SK-N-SH (cell line): ENCODE measurements around the gene BMP7. TPM values are rescaled to one million over a fixed set of nuclear protein-coding genes. Genes with fewer than 3 reads are reported as not detected.

Experiments
- CTCF ChIA-PET: fragments of 300-600, 350-600 bp; formaldehyde crosslinking; extraction: SDS; loops from one replicate; lab custom pipeline; 2021; lab: Yijun Ruan, JAX
- POLR2A ChIA-PET: fragments of 350-600 bp; sonication (Branson Sonifier 250); formaldehyde crosslinking; extraction: SDS; loops from one replicate; lab custom pipeline; 2020; ENCODE audit warnings: antibody characterized with exemption, inconsistent platforms; lab: Yijun Ruan, JAX
- DNase-seq: peaks from one replicate; pipeline ENCODE4 v3.0.0; 2012
- H2AFZ ChIP-seq: fragments of 200-600 bp; sonication (generic); 2 replicates; pipeline ENCODE4 v1.8.1; 2016; ENCODE audit warnings: antibody characterized with exemption, mild to moderate bottlenecking, low read depth
- H3F3A ChIP-seq: fragments of 200-600 bp; sonication (generic); replicated peaks from 2 replicates; pipeline ENCODE3; 2016; ENCODE audit warnings: antibody characterized with exemption, mild to moderate bottlenecking; ENCODE audit not compliant: insufficient read depth
- H3K27ac ChIP-seq, 2 experiments: fragments of 200-500 bp in 1 of 2; fragments of 200-600 bp in 1 of 2; sonication (Bioruptor generic) in 1 of 2; sonication (generic), shearing (Covaris generic) in 1 of 2; 2 replicates each; pipeline versions ENCODE4 v1.5.1 to v1.6.1; 2014 to 2016; ENCODE audit warnings: low read depth in 2 of 2, inconsistent platforms in 1 of 2, low read length in 1 of 2, mild to moderate bottlenecking in 1 of 2, mixed read lengths in 1 of 2
- H3K27me3 ChIP-seq: fragments of 200-600 bp; sonication (generic), shearing (Covaris generic); 2 replicates; pipeline ENCODE4 v1.6.1; 2016; ENCODE audit warnings: mixed run types; ENCODE audit not compliant: insufficient read depth
- H3K36me3 ChIP-seq, 2 experiments: fragments of 200-500 bp in 1 of 2; fragments of 200-600 bp in 1 of 2; sonication (Bioruptor generic) in 1 of 2; sonication (generic) in 1 of 2; replicated peaks in 1 of 2; 2 replicates each; pipeline versions ENCODE3 to v1.5.1; 2014 to 2016; ENCODE audit warnings: low read length in 1 of 2, mild to moderate bottlenecking in 1 of 2; ENCODE audit not compliant: insufficient read depth in 2 of 2, control insufficient read depth in 1 of 2
- H3K4me1 ChIP-seq, 2 experiments: fragments of 200-500 bp in 1 of 2; fragments of 200-600 bp in 1 of 2; sonication (Bioruptor generic) in 1 of 2; sonication (generic), shearing (Covaris generic) in 1 of 2; 2 replicates each; pipeline versions ENCODE4 v1.5.1 to v1.6.1; 2014 to 2016; ENCODE audit warnings: low read depth in 1 of 2, low read length in 1 of 2, mixed run types in 1 of 2; ENCODE audit not compliant: insufficient read depth in 2 of 2, control insufficient read depth in 1 of 2
- H3K4me2 ChIP-seq: fragments of 200-600 bp; sonication (generic), shearing (Covaris generic); 2 replicates; pipeline ENCODE4 v1.6.1; 2017; ENCODE audit warnings: mixed run types
- H3K4me3 ChIP-seq, 2 experiments: fragments of 200-500 bp in 1 of 2; fragments of 200-600 bp in 1 of 2; sonication (Bioruptor generic) in 1 of 2; sonication (generic), shearing (Covaris generic) in 1 of 2; 2 replicates each; pipeline versions ENCODE4 v1.5.1 to v1.8.1; 2014 to 2016; ENCODE audit warnings: low read depth in 2 of 2, inconsistent platforms in 1 of 2, low read length in 1 of 2, mild to moderate bottlenecking in 1 of 2, mixed read lengths in 1 of 2, moderate library complexity in 1 of 2
- H3K79me2 ChIP-seq: fragments of 200-600 bp; sonication (generic); 2 replicates; pipeline ENCODE4 v1.8.1; 2017; ENCODE audit warnings: mild to moderate bottlenecking; ENCODE audit not compliant: insufficient read depth
- H3K9ac ChIP-seq: fragments of 200-600 bp; sonication (generic); 2 replicates; pipeline ENCODE4 v1.6.1; 2017; ENCODE audit warnings: mixed run types
- H3K9me2 ChIP-seq: fragments of 200-600 bp; sonication (generic); 2 replicates; pipeline ENCODE4 v1.6.1; 2017; ENCODE audit warnings: mixed run types
- H3K9me3 ChIP-seq: fragments of 200-600 bp; sonication (generic); 2 replicates; pipeline ENCODE4 v1.6.1; 2017; ENCODE audit warnings: mixed run types, mild to moderate bottlenecking, moderate library complexity
- H4K20me1 ChIP-seq: fragments of 200-600 bp; sonication (generic); 2 replicates; pipeline ENCODE4 v1.6.1; 2017; ENCODE audit warnings: mild to moderate bottlenecking, mixed run types; ENCODE audit not compliant: insufficient read depth
- FOSL2 ChIP-seq: IDR thresholded peaks from 2 replicates; pipeline ENCODE4 v1.4.0; 2012; ENCODE audit warnings: low read depth, mild to moderate bottlenecking, moderate library complexity, borderline replicate concordance
- GATA2 ChIP-seq: sonication (generic); formaldehyde crosslinking; IDR thresholded peaks from 2 replicates; pipeline ENCODE4 v1.5.0; 2020; ENCODE audit warnings: mild to moderate bottlenecking, missing genetic modification reagents
- JUND ChIP-seq: IDR thresholded peaks from 2 replicates; pipeline ENCODE4 v1.4.0; 2012
- MAX ChIP-seq: IDR thresholded peaks from 2 replicates; pipeline ENCODE4 v1.4.0; 2012; ENCODE audit warnings: low read depth
- MEF2A ChIP-seq: IDR thresholded peaks from 2 replicates; pipeline ENCODE4 v1.4.0; 2012; ENCODE audit warnings: low read depth, borderline replicate concordance
- PBX3 ChIP-seq: IDR thresholded peaks from 2 replicates; pipeline ENCODE4; 2012
- RCOR1 ChIP-seq: fragments of 150-350 bp; IDR thresholded peaks from 2 replicates; pipeline ENCODE4 v1.6.1; 2017; ENCODE audit warnings: antibody characterized with exemption, low read length
- REST ChIP-seq: IDR thresholded peaks from 2 replicates; pipeline ENCODE4 v1.6.1; 2012; ENCODE audit warnings: mild to moderate bottlenecking, low read depth, low read length, moderate library complexity
- RXRA ChIP-seq: IDR thresholded peaks from 2 replicates; pipeline ENCODE4 v1.4.0; 2012; ENCODE audit warnings: low read depth, mild to moderate bottlenecking, borderline replicate concordance
- SIN3A ChIP-seq: IDR thresholded peaks from 2 replicates; pipeline ENCODE4 v1.6.1; 2012; ENCODE audit warnings: low read depth, mild to moderate bottlenecking, low read length, moderate library complexity, borderline replicate concordance
- TEAD4 ChIP-seq: IDR thresholded peaks from 2 replicates; pipeline ENCODE4 v1.4.0; 2012; ENCODE audit warnings: mild to moderate bottlenecking, borderline replicate concordance; ENCODE audit not compliant: insufficient read depth
- USF1 ChIP-seq: IDR thresholded peaks from 2 replicates; pipeline ENCODE4 v1.4.0; 2012; ENCODE audit warnings: low read depth, borderline replicate concordance
- ZBTB33 ChIP-seq: IDR thresholded peaks from 2 replicates; pipeline ENCODE4 v1.4.0; 2012; ENCODE audit warnings: low read depth, borderline replicate concordance
- WGBS: methylation state at CpG from one replicate; pipeline ENCODE4 v1.1.6; 2017; ENCODE audit warnings: low lambda C conversion rate; 5-methylcytosine and 5-hydroxymethylcytosine counted together
- polyA plus RNA-seq, 3 experiments: library from polyadenylated mRNA; depleted of rRNA; stranded (reverse); fragments of >200 nt; gene quantifications; 2 replicates each; pipeline ENCODE4 v1.2.3, GENCODE V29; 2012

Gene BMP7
- polyA plus RNA-seq, 1 of the 3 experiments (the other 2 are of a cell fraction): not detected

- Histone ChIP-seq H2AFZ (no peak overlapping the region), H3K4me1 (peaks cover 0 to 6% of the 10 kb centered on the region in 2 experiments; a peak in 1 of 4 replicates), H3K36me3 (no peaks in the 10 kb centered on the region), H3F3A (no peaks in the 10 kb centered on the region), H3K9me2 (no peaks in the 10 kb centered on the region), H3K9ac (no peak overlapping the region), H3K4me2 (no peak overlapping the region), H3K4me3 (no peak overlapping the region), H3K27ac (no peak overlapping the region), H3K9me3 (no peaks in the 10 kb centered on the region), H3K27me3 (no peaks in the 10 kb centered on the region), H3K79me2 (no peaks in the 10 kb centered on the region), H4K20me1 (no peaks in the 10 kb centered on the region)
- DNase-seq: no peak
- ChIA-PET CTCF (interaction anchor here (0.9 to 2.4 kb wide), 5 partner anchors 16 to 763 kb away, joined by 3 to 6 read pairs (median 4); partner anchors contain the start of gene SPO11), POLR2A (no interaction called here)
- whole genome bisulfite sequencing: 35% methylated on average over 5 of the region's 5 CpGs
- no peak for TF ChIP-seq USF1
- no peak for TF ChIP-seq ZBTB33
- no peak for TF ChIP-seq TEAD4
- no peak for TF ChIP-seq FOSL2
- no peak for TF ChIP-seq PBX3
- no peak for TF ChIP-seq MEF2A
- no peak for TF ChIP-seq RXRA
- TF ChIP-seq RCOR1: no peak
- no peak for TF ChIP-seq MAX
- TF ChIP-seq GATA2 (CRISPR knock-in tag): no peak
- no peak for TF ChIP-seq SIN3A
- no peak for TF ChIP-seq JUND
- TF ChIP-seq REST: no peak
Observed at GRCh38 chr20:57313951-57314350, 47.5 kb upstream of the BMP7 start.
